ENCODE data around the gene RPL27.
"Not testable (repeated sequence)": the region's sequence is repeated elsewhere in the genome, so short reads cannot be mapped to it uniquely, and the experiment has no call there.

Gene RPL27

DNA sequence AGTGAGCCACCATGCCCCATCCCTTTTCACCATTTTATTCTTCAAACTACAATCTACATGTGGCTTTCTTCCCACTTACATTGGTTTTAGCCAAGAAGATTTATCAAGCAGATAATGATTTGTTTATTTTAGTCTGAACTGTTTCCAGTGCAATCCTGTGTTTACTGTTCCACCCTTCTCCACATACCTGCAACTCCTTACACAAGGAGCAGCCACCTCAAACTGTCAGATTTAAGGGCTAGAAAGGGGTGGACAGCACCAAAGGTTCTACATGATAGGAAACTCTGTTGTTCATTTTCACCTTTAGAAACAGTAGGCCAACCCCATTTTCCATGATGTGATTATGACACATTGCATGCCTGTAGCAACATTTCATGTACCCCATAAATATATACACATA, 16.0 kb upstream of the RPL27 start:
- H3K9me3 Mint-ChIP-seq, result no peaks in the 10 kb centered on the region
- peak overlapping the region; percentile 95 for H3K4me3 Mint-ChIP-seq
- H3K36me3 Mint-ChIP-seq, result peaks cover 73% of the 10 kb centered on the region
- peak overlapping the region; percentile 97 for H3K27ac Mint-ChIP-seq
- DNase-seq (ENCODE audit: low spot score in 2 of 2) (no peak), ATAC-seq (no peak)
- H3K4me1 Mint-ChIP-seq, result peaks cover 29% of the 10 kb centered on the region

GRCh38 chr17:42985225-42985624, 13.0 kb upstream of the RPL27 start:
- Mint-ChIP-seq H3K4me3 (no peak overlapping the region), H3K36me3 (peaks cover 99% of the 10 kb centered on the region), H3K4me1 (peaks cover 14% of the 10 kb centered on the region), H3K27ac (peak overlapping the region; percentile 35), H3K9me3 (no peaks in the 10 kb centered on the region)
- DNase-seq (ENCODE audit: low spot score in 2 of 2), result no peak
- no peak for ATAC-seq

DNA sequence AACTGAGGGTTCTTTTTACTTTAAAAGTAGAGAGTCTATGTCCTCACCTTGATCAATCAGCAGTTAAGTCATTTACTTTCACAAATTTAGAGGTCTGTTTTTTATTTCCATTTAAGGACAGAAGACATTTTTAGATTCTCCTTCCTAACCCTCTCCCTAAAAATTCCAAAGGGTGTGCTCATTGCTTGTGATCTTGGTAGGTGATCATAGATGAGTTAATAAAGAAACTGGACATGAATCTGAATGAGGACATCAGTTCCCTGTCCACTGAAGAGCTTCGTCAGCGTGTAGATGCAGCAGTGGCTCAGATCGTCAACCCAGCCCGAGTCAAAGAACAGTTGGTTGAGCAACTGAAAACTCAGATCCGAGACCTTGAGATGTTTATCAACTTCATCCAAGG, 9.1 kb upstream of the RPL27 start:
- no peaks in the 10 kb centered on the region for H3K4me1 Mint-ChIP-seq
- peaks cover 97% of the 10 kb centered on the region for H3K36me3 Mint-ChIP-seq
- H3K9me3 Mint-ChIP-seq, result no peaks in the 10 kb centered on the region
- H3K27ac Mint-ChIP-seq, result no peak overlapping the region
- no peak for DNase-seq (ENCODE audit: low spot score in 2 of 2)
- H3K4me3 Mint-ChIP-seq, result no peak overlapping the region
- ATAC-seq, result no peak

DNA sequence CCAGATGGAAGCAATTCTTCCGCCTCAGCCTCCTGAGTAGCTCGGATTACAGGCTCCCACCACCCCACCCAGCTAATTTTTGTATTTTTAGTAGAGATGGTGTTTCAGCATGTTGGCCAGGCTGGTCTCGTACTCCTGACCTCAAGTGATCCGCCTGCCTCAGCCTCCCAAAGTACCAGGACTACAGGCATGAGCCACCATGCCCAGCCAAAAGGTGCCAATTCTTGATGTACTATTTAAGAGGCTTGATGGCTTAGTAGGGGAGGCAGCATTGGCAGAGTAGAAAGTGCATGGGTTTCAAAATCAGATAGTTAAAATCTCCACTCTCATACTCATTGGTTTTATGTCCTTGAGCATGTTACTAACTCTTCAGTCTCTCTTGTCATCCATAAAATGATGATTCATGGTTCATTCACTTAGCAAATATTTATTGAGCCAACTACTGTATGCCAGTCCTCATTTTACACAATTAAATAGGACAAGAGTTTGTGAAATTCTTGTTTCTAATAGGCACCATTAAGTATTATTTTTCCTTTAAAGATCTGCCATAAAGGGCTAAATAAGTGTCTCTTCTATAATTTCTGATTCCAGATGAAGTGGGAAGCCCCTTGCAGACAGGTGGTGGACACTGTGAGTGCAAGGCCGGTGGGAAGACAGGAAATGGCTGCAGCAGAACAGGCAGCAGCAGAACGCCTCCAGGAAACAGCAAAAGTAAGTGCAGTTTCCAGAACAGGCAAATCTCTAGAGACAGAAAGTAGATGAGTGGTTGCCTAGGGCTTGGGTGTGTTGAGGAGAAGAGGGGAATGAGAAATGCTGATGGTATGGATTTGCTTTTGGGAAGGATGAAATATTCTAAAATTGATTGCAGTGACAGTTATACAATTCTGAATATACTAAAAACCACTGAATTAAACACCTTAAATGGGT, 8.2 kb upstream of the RPL27 start:
- peaks cover 92% of the 10 kb centered on the region for H3K36me3 Mint-ChIP-seq
- H3K27ac Mint-ChIP-seq, result peak overlapping the region; percentile 74
- H3K9me3 Mint-ChIP-seq, result no peaks in the 10 kb centered on the region
- H3K4me3 Mint-ChIP-seq, result no peak overlapping the region
- DNase-seq (ENCODE audit: low spot score in 2 of 2), result no peak
- H3K4me1 Mint-ChIP-seq, result no peaks in the 10 kb centered on the region
- no peak for ATAC-seq

DNA sequence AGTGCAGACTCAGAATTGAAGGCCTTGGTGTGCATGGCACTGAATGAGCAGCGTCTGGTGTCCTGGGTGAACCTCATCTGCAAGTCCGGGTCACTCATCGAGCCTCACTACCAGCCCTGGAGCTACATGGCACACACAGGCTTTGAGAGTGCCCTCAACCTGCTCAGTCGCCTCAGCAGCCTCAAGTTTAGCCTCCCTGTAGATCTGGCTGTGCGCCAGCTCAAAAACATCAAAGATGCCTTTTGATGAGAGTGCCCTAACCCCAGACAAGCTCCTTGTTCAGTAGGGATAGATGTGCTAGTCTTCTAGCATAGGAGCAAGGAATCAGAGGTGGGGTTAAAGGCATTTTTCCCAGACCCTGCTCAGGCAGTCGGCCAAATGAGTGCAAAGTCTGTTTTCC, 6.7 kb upstream of the RPL27 start:
- H3K4me3 Mint-ChIP-seq, result no peak overlapping the region
- peak overlapping the region; percentile 23 for H3K27ac Mint-ChIP-seq
- ATAC-seq (no peak), DNase-seq (ENCODE audit: low spot score in 2 of 2) (no peak)
- peaks cover 77% of the 10 kb centered on the region for H3K36me3 Mint-ChIP-seq
- H3K4me1 Mint-ChIP-seq, result no peaks in the 10 kb centered on the region
- no peaks in the 10 kb centered on the region for H3K9me3 Mint-ChIP-seq

DNA sequence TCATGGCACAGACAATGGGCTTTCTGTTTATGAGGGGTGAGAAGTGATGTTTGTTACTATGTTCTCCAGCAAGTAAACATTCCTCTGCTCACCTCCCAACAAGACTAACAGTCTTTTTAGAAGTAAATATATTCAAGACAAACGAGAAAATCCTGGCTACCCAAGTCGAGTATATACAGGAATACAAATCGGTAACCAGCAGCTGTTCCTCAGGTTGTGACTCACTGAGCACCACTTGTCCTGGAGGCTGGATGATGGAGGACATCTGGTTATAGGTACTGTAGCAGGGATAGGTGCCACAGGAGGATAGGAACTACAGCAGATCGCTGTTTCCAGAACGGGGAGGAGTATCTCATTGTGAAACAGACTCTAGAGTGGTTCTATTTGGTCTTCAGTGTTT, 5.3 kb upstream of the RPL27 start:
- Mint-ChIP-seq H3K4me1 (peaks cover 4% of the 10 kb centered on the region), H3K4me3 (no peak overlapping the region), H3K27ac (peak overlapping the region; percentile 14), H3K9me3 (no peaks in the 10 kb centered on the region), H3K36me3 (peaks cover 66% of the 10 kb centered on the region)
- ATAC-seq, result no peak
- no peak for DNase-seq (ENCODE audit: low spot score in 2 of 2)

GRCh38 chr17:42993913-42994312, 4.3 kb upstream of the RPL27 start:
- not testable (repeated sequence) for ATAC-seq

DNA sequence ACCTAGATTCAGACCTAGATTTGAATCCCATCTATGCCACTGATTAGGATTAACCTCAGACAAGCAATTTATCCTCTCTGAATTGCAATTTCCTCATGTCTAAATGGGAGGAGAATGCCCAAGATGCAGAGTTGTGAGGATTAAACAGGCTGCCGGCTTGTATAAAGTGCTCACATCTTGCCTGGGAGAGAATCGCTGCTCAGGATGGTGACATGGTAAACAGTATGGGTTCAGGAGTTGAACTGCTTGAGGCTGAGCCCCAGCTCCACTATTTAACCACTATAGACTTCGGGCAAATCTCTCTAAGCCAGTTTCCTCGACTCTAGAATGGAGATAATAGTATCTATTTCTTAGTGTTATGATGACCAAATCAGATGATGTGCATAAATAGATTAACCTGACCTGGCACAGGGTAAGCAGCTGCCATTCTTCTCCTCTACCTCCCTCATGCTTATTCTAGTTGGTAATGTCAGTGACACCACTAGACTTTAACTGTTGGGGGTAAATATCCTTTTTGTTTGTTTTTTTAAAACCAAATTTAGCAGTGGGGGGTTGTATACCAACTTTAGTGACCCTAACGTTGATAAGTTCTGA, 732 bp upstream of the RPL27 start:
- H3K4me3 Mint-ChIP-seq, result peak overlapping the region; percentile 94
- peaks cover 26% of the 10 kb centered on the region for H3K4me1 Mint-ChIP-seq
- DNase-seq (ENCODE audit: low spot score in 2 of 2), result no peak
- peak overlapping the region; percentile 99 for H3K27ac Mint-ChIP-seq
- H3K9me3 Mint-ChIP-seq, result no peaks in the 10 kb centered on the region
- H3K36me3 Mint-ChIP-seq, result peaks cover 66% of the 10 kb centered on the region
- no peak for ATAC-seq

More at GRCh38 chr17:42993913-42994312, 4.3 kb upstream of the RPL27 start:
- Mint-ChIP-seq H3K27ac (peak overlapping the region; percentile 53), H3K4me1 (peaks cover 13% of the 10 kb centered on the region), H3K36me3 (peaks cover 66% of the 10 kb centered on the region)
- H3K4me3 Mint-ChIP-seq; DNase-seq (ENCODE audit: low spot score in 2 of 2); H3K9me3 Mint-ChIP-seq: not testable (repeated sequence)

DNA sequence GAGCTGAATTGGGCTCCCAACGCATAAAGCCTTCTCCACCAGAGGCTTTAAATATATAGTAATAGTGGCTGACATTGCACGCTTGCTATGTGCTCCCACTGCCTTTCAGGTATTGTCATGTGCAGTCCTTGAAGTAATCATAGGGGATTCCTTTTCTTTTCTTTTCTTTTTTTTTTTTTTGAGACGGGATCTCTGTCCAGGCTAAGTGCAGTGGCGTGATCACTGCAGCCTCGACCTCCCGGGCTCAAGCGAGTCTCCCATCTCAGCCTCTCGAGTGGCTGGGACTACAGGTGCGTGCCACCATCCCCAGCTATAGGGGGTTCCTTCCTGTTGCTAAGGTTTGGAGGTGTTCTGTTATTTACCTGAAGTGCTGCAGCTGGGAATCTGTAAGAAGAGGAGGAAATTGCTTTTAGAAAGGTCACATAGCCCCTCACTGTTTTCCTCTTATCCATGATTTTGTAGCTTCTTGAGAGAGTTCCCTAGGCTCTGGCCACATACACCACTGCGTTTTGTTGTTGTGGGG, 845 bp downstream of the RPL27 start:
- Mint-ChIP-seq H3K4me1 (peaks cover 26% of the 10 kb centered on the region), H3K36me3 (peaks cover 69% of the 10 kb centered on the region), H3K27ac (peak overlapping the region; percentile 99), H3K4me3 (peak overlapping the region; percentile 94), H3K9me3 (no peaks in the 10 kb centered on the region)
- ATAC-seq (no peak), DNase-seq (ENCODE audit: low spot score in 2 of 2) (no peak)

DNA sequence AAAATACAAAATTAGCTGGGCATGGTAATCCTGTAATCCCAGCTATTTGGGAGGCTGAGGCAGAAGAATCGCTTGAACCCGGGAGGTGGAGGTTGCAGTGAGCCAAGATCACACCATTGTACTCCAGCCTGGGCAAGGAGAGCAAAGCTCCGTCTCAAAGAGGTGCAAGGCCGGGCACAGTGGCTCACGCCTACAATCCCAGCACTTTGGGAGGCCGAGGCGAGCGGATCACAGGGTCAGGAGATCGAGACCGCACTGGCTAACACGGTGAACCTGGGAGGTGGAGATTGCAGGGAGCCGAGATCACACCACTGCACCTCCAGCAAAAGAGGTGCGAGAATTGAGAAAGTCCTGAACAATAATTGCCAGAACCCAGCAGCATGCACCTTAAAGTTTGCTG, 2.7 kb downstream of the RPL27 start:
- Mint-ChIP-seq H3K27ac (peak overlapping the region; percentile 99), H3K4me1 (peaks cover 26% of the 10 kb centered on the region), H3K4me3 (peak overlapping the region; percentile 94), H3K36me3 (peaks cover 81% of the 10 kb centered on the region)
- H3K9me3 Mint-ChIP-seq; DNase-seq (ENCODE audit: low spot score in 2 of 2); ATAC-seq: not testable (repeated sequence)

GRCh38 chr17:43003542-43004172, 5.4 kb downstream of the RPL27 start:
- peaks cover 78% of the 10 kb centered on the region for H3K36me3 Mint-ChIP-seq
- peaks cover 23% of the 10 kb centered on the region for H3K4me1 Mint-ChIP-seq
- no peak overlapping the region for H3K4me3 Mint-ChIP-seq
- H3K9me3 Mint-ChIP-seq, result no peaks in the 10 kb centered on the region
- no peak for ATAC-seq
- DNase-seq (ENCODE audit: low spot score in 2 of 2), result peak in 1 of 2 donors; percentile 46
- peak overlapping the region; percentile 32 for H3K27ac Mint-ChIP-seq

- DNase-seq (ENCODE audit: low spot score in 2 of 2) (peak; percentile 63 to 88), ATAC-seq (peak; percentile 97)
- Mint-ChIP-seq H3K36me3 (peaks cover 60% of the 10 kb centered on the region), H3K9me3 (no peaks in the 10 kb centered on the region), H3K4me3 (peak within 1 kb of the TSS; percentile 99), H3K4me1 (peaks cover 22% of the 10 kb centered on the region), H3K27ac (peak within 1 kb of the TSS; percentile 99)
These were observed 8.7 kb downstream of the RPL27 start, which contains the start of gene IFI35 for GRCh38 chr17:43006639-43007551. Gene IFI35 (plus strand): TSS chr17:43006784. CDS start chr17:43006948, 164 bp downstream.

GRCh38 chr17:43010667-43011308, 12.6 kb downstream of the RPL27 start:
- peak overlapping the region; percentile 60 for H3K27ac Mint-ChIP-seq
- no peak for DNase-seq (ENCODE audit: low spot score in 2 of 2)
- no peaks in the 10 kb centered on the region for H3K9me3 Mint-ChIP-seq
- ATAC-seq, result no peak
- peaks cover 30% of the 10 kb centered on the region for H3K4me1 Mint-ChIP-seq
- H3K36me3 Mint-ChIP-seq, result peaks cover 52% of the 10 kb centered on the region
- no peak overlapping the region for H3K4me3 Mint-ChIP-seq

Measured in stimulated activated effector memory CD8-positive, alpha-beta T cell treated with anti-CD3 and anti-CD28 coated beads, Interleukin-12 subunit alpha, Interleukin-12 subunit beta, amount 100 ng/mL, for 72 hours (primary cell).